GM19023 (cell line): ENCODE measurements around the gene TBATA.
A peak's percentile ranks its signal among the peaks of the same experiment; 100 is the strongest.

ENCODE experiments used
- ATAC-seq: cut with Tn5 transposase; IDR thresholded peaks from one replicate; pipeline ENCODE4 v1.9.1; 2021; ENCODE audit warnings: mild to moderate bottlenecking, moderate library complexity; ENCODE audit not compliant: unreplicated experiment

The TBATA gene

DNA sequence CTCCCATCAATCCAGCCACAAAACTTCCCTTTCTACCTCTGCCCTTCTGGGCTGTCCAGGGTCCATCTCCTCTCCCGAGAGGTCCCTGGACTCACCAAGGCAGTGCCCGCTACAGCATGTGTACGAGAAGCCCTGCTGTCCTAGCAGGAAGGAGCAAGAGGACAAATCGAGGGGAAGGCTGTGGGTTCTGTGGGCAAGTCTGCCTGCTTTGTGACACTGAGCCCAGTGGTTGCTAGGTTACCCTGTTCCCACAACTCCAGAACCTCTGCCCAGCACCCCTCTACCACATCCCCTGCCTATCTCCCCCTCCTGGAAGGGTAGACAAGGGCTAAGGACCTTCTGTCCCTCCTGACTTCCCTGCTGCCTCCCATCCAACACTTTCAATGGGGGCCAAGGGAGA, at the start of gene TBATA:
TSS of gene TBATA (minus strand) at position 188 of the 400 bp plus-strand sequence. CDS start 1,998 bp downstream, outside the sequence.
- no peak for ATAC-seq

DNA sequence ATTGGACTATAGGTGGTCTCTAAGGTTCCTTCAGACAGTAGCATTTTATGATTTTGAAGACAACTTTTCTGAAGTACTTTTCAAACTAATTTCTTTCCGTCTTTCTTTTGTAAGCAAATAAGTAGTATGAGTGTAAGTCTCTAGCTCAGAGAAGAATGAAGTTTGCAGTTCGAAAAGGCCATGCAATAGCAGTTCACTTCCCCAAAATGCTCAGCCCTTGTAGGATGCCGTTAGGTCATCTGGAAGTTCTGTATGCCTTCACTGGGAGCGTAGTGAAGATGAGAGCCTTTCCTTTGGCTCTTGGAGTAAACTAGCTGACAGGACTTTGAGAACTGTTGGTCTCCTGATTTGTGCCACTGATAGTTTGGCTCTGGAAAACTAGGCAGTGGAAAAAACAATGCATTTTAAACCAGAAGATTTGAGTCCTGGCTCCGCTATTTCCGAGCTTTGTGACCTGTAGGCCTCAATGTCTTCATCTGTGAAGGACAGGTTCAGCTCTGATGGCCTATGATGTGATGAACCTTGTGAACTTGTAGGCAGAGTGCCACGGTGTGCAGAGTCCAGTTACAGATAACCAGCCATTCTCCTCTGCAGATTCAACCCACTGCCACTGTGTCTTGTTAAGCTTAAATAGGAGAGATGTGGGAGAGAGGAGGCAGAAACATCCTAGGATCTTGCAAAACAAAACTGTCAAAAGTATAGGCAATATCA, 49.4 kb upstream of the TBATA start:
- no peak for ATAC-seq

GRCh38 chr10:70834021-70834420, 48.8 kb upstream of the TBATA start:
- no peak for ATAC-seq

DNA sequence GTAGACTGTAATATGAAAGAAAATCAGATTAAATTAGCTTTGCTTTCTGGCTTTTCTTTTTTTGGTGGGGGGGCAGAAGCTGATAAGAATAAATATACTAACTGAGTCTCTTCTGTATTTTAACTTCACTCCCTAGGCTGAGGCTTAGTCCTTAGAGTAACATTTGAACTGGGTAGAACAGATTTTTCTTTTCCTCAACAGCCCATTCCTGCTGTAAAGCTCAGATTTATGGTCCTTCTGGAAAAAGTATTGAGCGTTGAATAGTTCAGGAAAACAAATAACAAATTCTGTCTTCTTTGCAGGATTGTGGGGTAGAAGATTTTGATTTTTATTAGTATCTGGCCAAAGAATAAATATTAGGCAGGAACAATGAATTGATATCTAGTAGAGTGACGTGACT, 48.4 kb upstream of the TBATA start:
- ATAC-seq: no peak

DNA sequence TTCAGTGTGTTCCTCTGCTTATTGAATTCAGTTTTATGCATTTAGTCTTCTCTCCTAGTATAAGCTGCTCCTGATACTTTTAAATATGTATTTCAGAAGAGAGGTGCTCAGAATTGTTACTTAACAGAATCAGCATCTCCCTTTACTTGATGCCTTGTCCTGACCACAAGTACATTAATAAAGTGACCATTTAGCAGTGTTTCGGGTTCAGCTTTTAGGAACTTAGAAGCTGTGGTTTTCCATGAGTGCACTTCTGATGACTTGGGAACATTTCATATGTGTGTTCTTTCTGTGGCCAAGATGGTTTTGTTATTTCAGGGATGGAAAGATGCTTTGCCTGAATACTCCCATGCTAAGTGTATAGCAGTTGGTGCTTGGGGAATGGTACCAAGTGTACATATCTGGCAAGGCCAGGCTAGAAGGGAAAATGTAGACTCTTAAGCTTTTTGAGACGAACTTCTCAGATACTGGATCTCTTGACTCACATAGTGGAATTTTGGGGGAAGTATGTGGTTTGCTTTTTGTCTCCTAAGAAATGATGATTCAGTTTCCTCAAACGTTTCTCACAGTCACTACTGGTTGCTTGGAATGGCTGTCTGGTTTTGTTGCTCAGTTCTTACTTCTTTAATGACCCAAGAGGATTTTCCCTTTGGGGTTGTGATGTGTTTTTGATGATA, 47.8 kb upstream of the TBATA start:
- ATAC-seq: no peak

- no peak for ATAC-seq
Observed at GRCh38 chr10:70832221-70832620, 47.0 kb upstream of the TBATA start.

- ATAC-seq: no peak
Observed at GRCh38 chr10:70830164-70830563, 45.0 kb upstream of the TBATA start.

DNA sequence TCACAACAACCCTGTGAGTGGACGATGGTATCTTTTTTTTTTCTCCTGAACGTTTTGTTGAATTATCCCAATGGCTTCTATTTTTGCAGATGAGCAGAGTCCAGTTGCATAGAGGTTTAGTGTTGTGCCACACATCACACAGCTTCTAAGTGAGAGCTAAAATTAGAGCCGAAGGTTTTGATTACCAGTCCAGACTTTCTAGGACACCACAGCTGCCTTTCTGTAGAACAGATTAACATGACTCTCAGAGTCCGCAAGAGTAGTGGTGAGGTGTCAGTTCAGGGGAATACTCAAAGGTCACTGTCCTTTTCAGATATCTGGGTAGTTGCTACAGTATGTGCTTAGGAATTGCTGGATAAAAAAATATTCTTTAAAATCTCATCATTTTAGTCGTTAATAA, 44.4 kb upstream of the TBATA start:
- ATAC-seq: no peak

- no peak for ATAC-seq
Observed at GRCh38 chr10:70828923-70829322, 43.7 kb upstream of the TBATA start.

- ATAC-seq: no peak
Observed at GRCh38 chr10:70827086-70827757, 42.0 kb upstream of the TBATA start.

DNA sequence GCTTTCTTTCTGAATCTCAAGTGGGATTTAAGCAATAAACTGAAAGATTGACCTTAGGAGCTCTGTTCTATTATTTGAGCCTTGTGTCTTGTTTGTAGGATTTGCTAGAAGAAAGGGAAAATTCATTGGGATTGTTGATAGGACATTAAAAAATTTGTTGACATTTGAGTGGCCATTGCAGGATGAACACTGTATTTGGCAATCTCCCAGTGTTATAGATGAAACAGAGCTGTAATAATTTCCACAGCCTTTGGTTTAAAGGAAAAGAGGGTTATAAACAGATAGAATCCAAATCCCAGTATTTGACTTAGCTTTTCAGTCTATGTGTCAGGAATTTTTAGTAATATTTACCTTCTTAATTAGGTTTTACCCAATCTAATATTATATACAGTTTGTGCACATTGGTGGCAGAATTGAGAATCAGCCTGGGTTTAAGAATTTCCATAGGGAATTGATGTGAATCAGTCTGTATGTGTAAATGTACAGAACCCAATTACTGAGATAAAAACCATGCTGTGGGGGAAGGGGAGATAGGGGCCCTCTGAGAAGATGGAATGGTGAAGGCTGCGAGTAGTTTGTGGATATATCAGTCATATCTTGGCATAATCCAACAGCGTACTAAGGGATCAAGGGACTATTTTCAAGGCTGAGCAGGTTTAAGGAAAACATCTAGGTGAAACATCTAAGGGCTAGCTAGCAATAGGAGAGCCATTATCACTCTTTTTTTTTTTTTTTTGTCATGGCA, 37.1 kb upstream of the TBATA start:
- ATAC-seq: no peak

DNA sequence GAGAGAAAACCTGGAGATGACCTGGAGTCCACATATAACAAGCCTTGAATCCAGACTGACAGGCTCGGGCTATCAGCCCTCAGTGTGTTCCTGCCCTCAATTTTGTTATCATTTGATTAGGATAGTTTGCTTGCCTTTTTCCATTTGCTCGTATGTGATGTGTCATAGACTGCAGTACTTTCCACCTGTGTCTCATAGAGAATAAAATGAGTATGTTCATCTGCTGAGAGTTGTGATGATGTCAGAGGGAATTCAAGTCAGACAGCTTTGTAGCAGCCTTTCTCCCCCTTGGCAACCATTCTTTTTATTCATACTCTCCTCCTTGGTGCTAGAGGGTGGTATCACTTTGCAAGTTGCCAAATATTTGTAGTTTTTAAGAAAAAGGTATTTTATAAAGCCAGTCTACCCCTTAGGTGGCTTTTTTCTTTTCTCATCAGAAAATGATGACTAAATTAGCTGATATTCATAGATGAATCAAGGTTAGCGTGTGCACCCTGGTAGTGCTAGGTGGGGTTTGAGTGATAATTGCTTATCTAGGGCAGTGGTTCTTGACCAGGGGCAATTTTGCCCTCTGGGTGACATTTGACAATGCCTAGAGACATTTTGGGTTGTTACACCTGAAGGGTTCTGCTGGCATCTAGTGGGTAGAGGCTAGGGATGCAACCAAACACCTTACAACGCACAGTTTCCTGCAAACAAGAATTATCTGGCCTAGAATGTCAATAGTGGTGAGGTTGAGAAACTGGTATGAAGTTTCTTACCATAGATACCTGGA, 36.0 kb upstream of the TBATA start:
- ATAC-seq: no peak

GRCh38 chr10:70816220-70816894, 31.2 kb upstream of the TBATA start:
- ATAC-seq: peak; percentile 53

GRCh38 chr10:70815504-70816219, 30.5 kb upstream of the TBATA start, which contains the start of gene SGPL1:
SGPL1 (plus strand) TSS chr10:70815948; CDS start chr10:70816854, 906 bp downstream.
- ATAC-seq: peak; percentile 82

- no peak for ATAC-seq
Observed at GRCh38 chr10:70814126-70814525, 28.9 kb upstream of the TBATA start.

DNA sequence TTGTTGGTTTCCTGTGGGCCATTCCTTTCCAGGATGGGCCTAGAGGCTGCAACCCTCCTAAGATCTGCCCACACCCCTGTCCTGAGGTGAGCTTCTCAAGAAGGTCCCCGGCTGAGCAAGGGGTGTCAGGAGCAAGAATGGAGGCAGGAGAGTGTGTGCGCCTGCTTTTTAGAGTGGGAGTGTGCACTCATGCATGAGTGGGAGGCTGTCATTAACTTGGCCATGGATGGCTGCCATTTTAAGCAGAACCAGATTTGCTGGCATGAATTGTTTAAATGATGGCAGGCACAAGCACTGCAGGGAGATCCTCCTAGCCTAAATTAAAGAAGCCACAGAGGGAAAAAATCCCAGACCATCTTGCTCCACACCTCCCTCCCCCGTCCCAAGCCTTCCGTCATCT, 27.6 kb upstream of the TBATA start:
- ATAC-seq: no peak

- no peak for ATAC-seq
Observed at GRCh38 chr10:70811881-70812280, 26.7 kb upstream of the TBATA start.

- no peak for ATAC-seq
Observed at GRCh38 chr10:70810967-70811366, 25.8 kb upstream of the TBATA start.

DNA sequence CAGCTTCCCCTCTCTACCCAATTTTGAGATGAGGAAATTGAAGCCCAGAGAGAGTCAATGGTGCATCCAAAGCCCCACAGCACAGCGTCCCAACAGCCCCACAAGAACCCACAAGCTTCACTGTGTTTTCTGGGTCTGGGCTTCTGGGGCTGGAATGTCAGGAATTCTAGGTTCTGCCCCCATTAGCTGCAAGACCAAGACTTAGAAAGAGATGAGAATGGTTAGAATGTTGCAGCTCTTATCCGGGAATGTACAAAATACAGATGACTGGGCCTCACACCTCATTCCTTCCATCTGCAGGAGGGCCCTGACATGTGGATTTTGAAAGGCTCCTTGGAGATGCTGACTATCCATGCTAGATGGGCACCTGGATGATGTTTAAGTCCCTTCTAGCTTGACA, 24.5 kb upstream of the TBATA start:
- no peak for ATAC-seq
